Activated B cell treated with CpG ODN at 0.5 μM for 24 hours (primary cell): ENCODE measurements around the gene ODC1. TPM values are rescaled to one million over a fixed set of nuclear protein-coding genes. Genes with fewer than 3 reads are reported as not detected.

ENCODE experiments used
- ATAC-seq: fragments of 200-7000 bp; cut with Tn5 transposase; one replicate; pipeline ENCODE4 v1.10.0; 2021; ENCODE audit warnings: low read depth, mild to moderate bottlenecking, moderate library complexity
- CTCF ChIA-PET: fragments of 350-600 bp; sonication (Branson Sonifier 250); formaldehyde crosslinking; loops from one replicate; lab custom pipeline; 2021; ENCODE audit warnings: antibody characterized with exemption; lab: Charles Lee
- POLR2A ChIA-PET: fragments of 350-600 bp; sonication (Branson Sonifier 250); formaldehyde crosslinking; loops from one replicate; lab custom pipeline; 2021; ENCODE audit warnings: antibody characterized with exemption; lab: Charles Lee
- DNase-seq: peaks from one replicate; pipeline ENCODE4 v3.0.0; 2022
- H3K27ac Mint-ChIP-seq: one replicate; pipeline ENCODE4 v1.8.0; 2020; ENCODE audit warnings: mixed read lengths
- H3K27me3 Mint-ChIP-seq: one replicate; pipeline ENCODE4 v1.8.0; 2021; ENCODE audit warnings: mixed read lengths
- H3K36me3 Mint-ChIP-seq: one replicate; pipeline ENCODE4 v1.8.0; 2021; ENCODE audit warnings: low read depth, mixed read lengths
- H3K4me1 Mint-ChIP-seq: one replicate; pipeline ENCODE4 v1.8.0; 2021; ENCODE audit warnings: mixed read lengths
- H3K4me3 Mint-ChIP-seq: one replicate; pipeline ENCODE4 v1.8.0; 2020; ENCODE audit warnings: mild to moderate bottlenecking, mixed read lengths
- H3K9me3 Mint-ChIP-seq: one replicate; pipeline ENCODE4 v1.8.0; 2020; ENCODE audit warnings: mixed read lengths
- CTCF ChIP-seq: fragments of 200-600 bp; IDR thresholded peaks from one replicate; pipeline ENCODE4 v1.8.0; 2022; ENCODE audit warnings: antibody characterized with exemption, mild to moderate bottlenecking
- intact Hi-C: fragments of 100-400 bp; cut with micrococcal nuclease; formaldehyde crosslinking; loops from one replicate; pipeline ENCODE4 v1.15.1; 2024
- total RNA-seq: library from RNA; stranded (reverse); gene quantifications from 2 replicates; pipeline ENCODE4 v1.2.3, GENCODE V29; 2022

ODC1 gene
- total RNA-seq, 1 donor from 2014 or later, result 192 TPM

DNA sequence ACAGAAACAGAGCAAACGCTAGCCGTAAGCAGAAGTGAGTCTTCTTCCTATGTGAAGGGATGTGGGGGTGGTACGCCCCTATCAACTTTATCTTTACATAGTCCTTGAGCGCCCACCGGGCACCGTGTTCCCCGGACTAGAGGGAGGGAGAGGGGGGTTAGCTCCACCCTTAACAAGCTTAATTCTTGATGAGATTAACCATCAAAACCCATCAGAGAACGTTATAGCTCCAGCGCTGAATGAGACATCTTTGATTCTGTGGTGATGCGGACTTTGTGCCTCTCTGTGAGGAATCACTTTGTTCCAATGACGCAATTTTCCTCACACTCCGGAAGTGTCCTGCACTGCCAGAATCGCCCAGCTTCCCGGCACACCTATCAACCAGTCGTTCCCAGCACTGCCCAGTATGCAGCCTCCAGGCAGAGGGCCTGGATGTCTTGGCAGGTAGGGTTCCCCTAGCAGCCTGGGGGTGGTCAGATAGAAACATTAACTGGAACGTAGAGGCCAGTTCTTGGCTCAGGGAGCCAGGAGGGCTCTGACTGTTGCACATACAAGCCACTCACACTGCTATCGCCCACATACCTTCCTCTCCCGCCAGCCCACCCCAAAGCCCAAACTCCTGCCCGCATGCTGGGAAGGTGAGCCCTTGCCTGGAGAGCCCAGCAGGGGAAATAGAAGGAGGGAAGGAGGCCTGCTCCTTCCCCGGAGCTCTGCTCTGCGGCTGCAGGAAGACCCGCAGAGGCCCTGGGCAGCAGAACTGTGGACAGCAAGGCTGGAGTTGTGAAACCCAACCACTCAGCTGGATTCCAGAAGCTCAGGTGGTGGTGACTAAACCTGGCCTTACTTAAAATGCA is 1.9 kb upstream of the ODC1 start:
- no peak for ATAC-seq
- CTCF ChIA-PET, result interaction anchor here (1.3 to 4.3 kb wide), 2 partner anchors 15 to 42 kb away, joined by 3 to 22 read pairs; no protein-coding TSS in a partner anchor
- Mint-ChIP-seq H3K27me3 (no peaks in the 10 kb centered on the region), H3K4me1 (peaks cover 30% of the 10 kb centered on the region), H3K9me3 (no peaks in the 10 kb centered on the region), H3K36me3 (peaks cover 9% of the 10 kb centered on the region), H3K4me3 (peak overlapping the region; percentile 41), H3K27ac (no peak overlapping the region)
- no peak for DNase-seq
- intact Hi-C loops, result loop anchor here (2.0 to 10.0 kb wide), 6 partner anchors 43 to 1302 kb away; partner anchors contain the start of genes ADAM17 and GRHL1
- POLR2A ChIA-PET, result interaction anchor here (0.6 to 5.3 kb wide), 8 partner anchors 15 to 1118 kb away, joined by 3 to 70 read pairs (median 3); no protein-coding TSS in a partner anchor
- TF ChIP-seq CTCF, result no peak

- H3K9me3 Mint-ChIP-seq, result no peaks in the 10 kb centered on the region
- DNase-seq (no peak), ATAC-seq (no peak)
- ChIA-PET CTCF (interaction anchor here (4.3 kb wide), 1 partner anchor 14 kb away, joined by 22 read pairs; no protein-coding TSS in a partner anchor), POLR2A (interaction anchor here (0.6 to 5.3 kb wide), 8 partner anchors 14 to 1118 kb away, joined by 3 to 70 read pairs (median 3); no protein-coding TSS in a partner anchor)
- no peaks in the 10 kb centered on the region for H3K27me3 Mint-ChIP-seq
- peaks cover 36% of the 10 kb centered on the region for H3K4me1 Mint-ChIP-seq
- peak overlapping the region; percentile 84 for H3K27ac Mint-ChIP-seq
- H3K4me3 Mint-ChIP-seq, result peak overlapping the region; percentile 78
- H3K36me3 Mint-ChIP-seq, result peaks cover 15% of the 10 kb centered on the region
- intact Hi-C loops, result loop anchor here (2.0 to 10.0 kb wide), 6 partner anchors 43 to 1303 kb away; partner anchors contain the start of genes ADAM17 and GRHL1
- TF ChIP-seq CTCF, result no peak
Measured at GRCh38 chr2:10449486-10449831, 1.3 kb upstream of the ODC1 start.

- intact Hi-C loops, result loop anchor here (1.0 to 10.0 kb wide), 14 partner anchors 39 to 1303 kb away; partner anchors contain the start of genes ADAM17, GRHL1, HPCAL1 and PDIA6
- Mint-ChIP-seq H3K27me3 (no peaks in the 10 kb centered on the region), H3K9me3 (no peaks in the 10 kb centered on the region), H3K4me1 (peaks cover 42% of the 10 kb centered on the region), H3K36me3 (peaks cover 21% of the 10 kb centered on the region), H3K4me3 (peak overlapping the region; percentile 78), H3K27ac (peak overlapping the region; percentile 84)
- TF ChIP-seq CTCF, result no peak
- ChIA-PET CTCF (interaction anchor here (0.7 to 4.3 kb wide), 3 partner anchors 14 to 75 kb away, joined by 5 to 22 read pairs (median 6); no protein-coding TSS in a partner anchor), POLR2A (interaction anchor here (0.6 to 5.3 kb wide), 27 partner anchors 9 to 1117 kb away, joined by 3 to 70 read pairs (median 4); partner anchors contain the start of genes HPCAL1, KLF11, NOL10 and PDIA6)
- DNase-seq (peak; percentile 94), ATAC-seq (peak; percentile 61)
Measured at GRCh38 chr2:10448576-10449485, 704 bp upstream of the ODC1 start.

DNA sequence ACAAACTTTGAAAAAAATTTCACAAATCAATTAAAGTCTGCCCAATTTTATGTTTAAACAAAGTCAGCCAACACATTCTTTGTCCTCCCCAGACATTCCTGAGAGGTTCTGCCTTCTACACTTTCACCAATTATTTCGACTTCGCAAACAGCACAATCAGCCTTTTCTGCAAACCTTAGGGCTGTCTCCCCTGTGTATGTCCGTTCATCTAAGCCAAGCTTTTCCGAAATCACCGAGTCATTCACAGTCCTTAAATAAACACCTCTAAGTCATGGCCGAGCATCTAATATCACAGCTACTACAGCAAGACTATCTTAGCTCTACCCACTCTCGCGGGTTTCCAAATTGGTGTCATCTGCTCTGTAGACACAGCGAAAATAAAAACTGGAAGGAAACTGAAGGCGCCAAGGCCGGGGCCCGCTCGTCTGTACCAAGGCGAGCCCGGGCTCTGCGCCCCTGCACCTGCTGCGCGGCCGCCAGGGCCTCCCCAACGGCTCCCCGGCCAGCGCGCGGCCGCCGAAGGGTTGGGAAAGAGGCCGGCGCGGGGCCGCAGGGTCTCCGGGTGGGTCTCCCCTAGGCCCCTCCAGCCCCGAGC is 730 bp downstream of the ODC1 start:
- H3K9me3 Mint-ChIP-seq, result no peaks in the 10 kb centered on the region
- ChIA-PET CTCF (interaction anchor here (1.4 to 4.3 kb wide), 3 partner anchors 12 to 323 kb away, joined by 6 to 23 read pairs (median 22); no protein-coding TSS in a partner anchor), POLR2A (interaction anchor here (0.6 to 5.3 kb wide), 21 partner anchors 8 to 817 kb away, joined by 3 to 70 read pairs (median 5); partner anchors contain the start of genes HPCAL1, KLF11, NOL10 and PDIA6)
- no peaks in the 10 kb centered on the region for H3K27me3 Mint-ChIP-seq
- intact Hi-C loops, result loop anchor here (5.0 to 10.0 kb wide), 3 partner anchors 890 to 1305 kb away; partner anchors contain the start of gene ADAM17
- peaks cover 34% of the 10 kb centered on the region for H3K36me3 Mint-ChIP-seq
- H3K27ac Mint-ChIP-seq, result peak overlapping the region; percentile 85
- ATAC-seq, result peak; percentile 12
- DNase-seq, result no peak
- TF ChIP-seq CTCF, result no peak
- peaks cover 47% of the 10 kb centered on the region for H3K4me1 Mint-ChIP-seq
- H3K4me3 Mint-ChIP-seq, result peak overlapping the region; percentile 85
